ENCODE measurements around the gene SMIM32. TPM values are rescaled to one million over a fixed set of nuclear protein-coding genes. Genes with fewer than 3 reads are reported as not detected.

The SMIM32 gene
- total and polyA plus RNA-seq, 2 of the 4 experiments (the other 2 are of a cell fraction), result not detected

DNA sequence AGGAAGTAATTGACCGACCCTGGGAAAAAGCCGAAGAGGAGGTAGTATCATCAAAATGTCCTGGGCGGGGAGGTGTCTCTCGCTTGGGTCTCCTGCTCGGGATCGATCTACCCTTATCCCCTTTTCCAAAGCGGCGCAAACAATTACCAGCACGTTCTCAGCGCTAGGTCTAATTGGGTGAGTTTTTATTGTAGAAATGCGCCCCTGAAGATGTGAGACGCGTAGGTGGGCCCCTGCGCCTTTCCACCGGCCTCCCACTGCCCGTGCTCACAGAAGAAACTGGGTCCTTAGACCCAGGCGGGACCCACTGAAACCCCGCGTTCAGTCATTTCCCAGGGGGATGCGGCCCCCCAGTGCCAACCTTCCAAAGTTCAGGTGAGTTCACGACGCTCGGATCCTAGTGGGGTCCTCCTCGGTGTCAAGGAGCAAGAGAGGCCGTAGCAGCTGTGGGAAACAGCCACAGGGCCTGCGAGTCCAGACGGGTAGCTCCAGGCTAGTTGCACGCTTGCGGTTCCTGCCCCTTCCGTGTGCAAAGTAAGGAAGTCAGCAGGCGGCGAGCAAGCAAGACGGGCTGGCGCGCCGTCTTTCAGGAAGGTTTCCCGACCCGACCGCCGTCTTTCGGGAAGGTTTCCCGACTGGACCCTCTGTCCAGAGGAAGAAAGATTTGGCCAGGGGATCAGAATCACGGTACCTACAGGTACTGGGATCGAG, 1.5 kb downstream of the SMIM32 start:
- Histone ChIP-seq H2BK120ac (ENCODE audit: low read depth, low read length) (no peak overlapping the region), H2BK15ac (ENCODE audit: low read depth, low read length) (no peak overlapping the region), H3K27ac (ENCODE audit: insufficient read depth, low read length) (no peak overlapping the region), H3K4me3 (ENCODE audit: insufficient read depth, low read depth, low read length) (no peak overlapping the region), H2AK9ac (replicated peaks; ENCODE audit: low read depth, low read length, poor library complexity) (peak overlapping the region; percentile 26), H2AK5ac (ENCODE audit: low read depth, low read length) (no peak overlapping the region), H3K14ac (replicated peaks; ENCODE audit: low read depth, low read length) (no peak overlapping the region), H3K4me1 (ENCODE audit: control insufficient read depth, insufficient read depth, low read length) (no peaks in the 10 kb centered on the region; the same call in 1 of the 2 replicates), H3K56ac (ENCODE audit: extremely low read depth, insufficient read depth, low read length) (no peak overlapping the region), H4K8ac (ENCODE audit: low read depth in 2 of 2, low read length in 2 of 2) (no peak overlapping the region), H2AFZ (replicated peaks; ENCODE audit: low read length, poor library complexity) (no peak overlapping the region), H2BK20ac (ENCODE audit: low read depth, low read length) (no peak overlapping the region), H3K36me3 (ENCODE audit: control insufficient read depth, insufficient read depth, low read length) (peaks cover 10% of the 10 kb centered on the region), H3K4ac (ENCODE audit: low read depth, low read length) (no peak overlapping the region), H4K91ac (ENCODE audit: insufficient read depth, low read depth, low read length) (no peak overlapping the region), H3K9me1 (ENCODE audit: insufficient read depth, low read length) (no peaks in the 10 kb centered on the region), H3K18ac (ENCODE audit: low read depth, low read length) (no peak overlapping the region), H3K4me2 (ENCODE audit: low read depth, low read length) (peak overlapping the region; percentile 71; the same call in 1 of the 2 replicates), H4K5ac (ENCODE audit: low read depth, low read length) (no peak overlapping the region), H3K9ac (ENCODE audit: low read depth, low read length) (no peak overlapping the region), H3K79me1 (ENCODE audit: low read depth in 1 of 2, low read length in 2 of 2) (no peaks in the 10 kb centered on the region), H3K27me3 (ENCODE audit: control insufficient read depth, insufficient read depth, low read length) (peaks cover 53% of the 10 kb centered on the region), H3K23ac (ENCODE audit: low read depth, low read length) (no peak overlapping the region), H3K9me3 (ENCODE audit: control insufficient read depth, insufficient read depth, low read length) (no peaks in the 10 kb centered on the region), H4K20me1 (ENCODE audit: insufficient read depth, low read length) (peaks cover 13% of the 10 kb centered on the region; the same call in 1 of the 2 replicates), H2BK5ac (ENCODE audit: low read depth, low read length, poor library complexity, severe bottlenecking) (no peak overlapping the region)
- DNase-seq, result peak; percentile 20
- TF ChIP-seq RAD21 (IDR thresholded peaks at IDR 0.05; ENCODE audit: low read length) (no peak), FOS (IDR thresholded peaks at IDR 0.05; ENCODE audit: low read depth, low read length) (no peak), CEBPB (IDR thresholded peaks at IDR 0.05; ENCODE audit: low read depth, low read length) (no peak), BHLHE40 (IDR thresholded peaks at IDR 0.05; ENCODE audit: low read depth, low read length) (no peak), NFE2L2 (IDR thresholded peaks at IDR 0.05; ENCODE audit: low read depth, low read length) (no peak), MAFK (IDR thresholded peaks at IDR 0.05; ENCODE audit: low read depth, low read length) (no peak), RCOR1 (IDR thresholded peaks at IDR 0.05; ENCODE audit: insufficient replicate concordance, low read length) (no peak), MXI1 (IDR thresholded peaks at IDR 0.05; ENCODE audit: borderline replicate concordance, low read depth, low read length) (no peak), POLR2A (IDR thresholded peaks at IDR 0.05; ENCODE audit: low read depth, low read length) (no peak), RFX5 (IDR thresholded peaks at IDR 0.05; ENCODE audit: low read depth, low read length) (no peak), CHD1 (IDR thresholded peaks at IDR 0.05; ENCODE audit: low read depth, low read length) (no peak), SMC3 (IDR thresholded peaks at IDR 0.05; ENCODE audit: low read depth, low read length) (no peak), MAZ (IDR thresholded peaks at IDR 0.05; ENCODE audit: borderline replicate concordance, low read depth, low read length) (no peak)
- TF ChIP-seq, protein P1, sequence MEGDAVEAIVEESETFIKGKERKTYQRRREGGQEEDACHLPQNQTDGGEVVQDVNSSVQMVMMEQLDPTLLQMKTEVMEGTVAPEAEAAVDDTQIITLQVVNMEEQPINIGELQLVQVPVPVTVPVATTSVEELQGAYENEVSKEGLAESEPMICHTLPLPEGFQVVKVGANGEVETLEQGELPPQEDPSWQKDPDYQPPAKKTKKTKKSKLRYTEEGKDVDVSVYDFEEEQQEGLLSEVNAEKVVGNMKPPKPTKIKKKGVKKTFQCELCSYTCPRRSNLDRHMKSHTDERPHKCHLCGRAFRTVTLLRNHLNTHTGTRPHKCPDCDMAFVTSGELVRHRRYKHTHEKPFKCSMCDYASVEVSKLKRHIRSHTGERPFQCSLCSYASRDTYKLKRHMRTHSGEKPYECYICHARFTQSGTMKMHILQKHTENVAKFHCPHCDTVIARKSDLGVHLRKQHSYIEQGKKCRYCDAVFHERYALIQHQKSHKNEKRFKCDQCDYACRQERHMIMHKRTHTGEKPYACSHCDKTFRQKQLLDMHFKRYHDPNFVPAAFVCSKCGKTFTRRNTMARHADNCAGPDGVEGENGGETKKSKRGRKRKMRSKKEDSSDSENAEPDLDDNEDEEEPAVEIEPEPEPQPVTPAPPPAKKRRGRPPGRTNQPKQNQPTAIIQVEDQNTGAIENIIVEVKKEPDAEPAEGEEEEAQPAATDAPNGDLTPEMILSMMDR (conservative IDR thresholded peaks at IDR 0.05; ENCODE audit: low read depth, low read length), result no peak
- TF ChIP-seq, protein P2, sequence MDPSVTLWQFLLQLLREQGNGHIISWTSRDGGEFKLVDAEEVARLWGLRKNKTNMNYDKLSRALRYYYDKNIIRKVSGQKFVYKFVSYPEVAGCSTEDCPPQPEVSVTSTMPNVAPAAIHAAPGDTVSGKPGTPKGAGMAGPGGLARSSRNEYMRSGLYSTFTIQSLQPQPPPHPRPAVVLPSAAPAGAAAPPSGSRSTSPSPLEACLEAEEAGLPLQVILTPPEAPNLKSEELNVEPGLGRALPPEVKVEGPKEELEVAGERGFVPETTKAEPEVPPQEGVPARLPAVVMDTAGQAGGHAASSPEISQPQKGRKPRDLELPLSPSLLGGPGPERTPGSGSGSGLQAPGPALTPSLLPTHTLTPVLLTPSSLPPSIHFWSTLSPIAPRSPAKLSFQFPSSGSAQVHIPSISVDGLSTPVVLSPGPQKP (IDR thresholded peaks at IDR 0.05; ENCODE audit: borderline replicate concordance, low read depth, low read length), result no peak
- TF ChIP-seq, protein P3, sequence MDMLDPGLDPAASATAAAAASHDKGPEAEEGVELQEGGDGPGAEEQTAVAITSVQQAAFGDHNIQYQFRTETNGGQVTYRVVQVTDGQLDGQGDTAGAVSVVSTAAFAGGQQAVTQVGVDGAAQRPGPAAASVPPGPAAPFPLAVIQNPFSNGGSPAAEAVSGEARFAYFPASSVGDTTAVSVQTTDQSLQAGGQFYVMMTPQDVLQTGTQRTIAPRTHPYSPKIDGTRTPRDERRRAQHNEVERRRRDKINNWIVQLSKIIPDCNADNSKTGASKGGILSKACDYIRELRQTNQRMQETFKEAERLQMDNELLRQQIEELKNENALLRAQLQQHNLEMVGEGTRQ (IDR thresholded peaks at IDR 0.05; ENCODE audit: low read depth, low read length), result no peak
- POLR2A ChIA-PET (ENCODE audit: unreplicated experiment), result no interaction called here
- no TSS peak for BruUV-seq (replicated peaks)
- in situ Hi-C loops (cut with MboI; ENCODE audit: low sequenced_read_pairs) (no loop called here), intact Hi-C loops (cut with micrococcal nuclease) (no loop called here), dilution Hi-C loops (cut with HindIII; ENCODE audit: low sequenced_read_pairs, unreplicated experiment) (no loop called here)
- CTCF ChIA-PET, result interaction anchor here (0.9 kb wide), 1 partner anchor 12 kb away, joined by 3 read pairs; no protein-coding TSS in a partner anchor
- 6% methylated on average over 17 of the region's 44 CpGs; no CpG with 5 or more reads in 1 of the 2 experiments for WGBS, 2 experiments (ENCODE audit: extremely low coverage in 2 of 2, insufficient read length in 1 of 2)
- ATAC-seq (ENCODE audit: low read depth), result peak; percentile 27

Measured in IMR-90 (cell line).